Measurements from ENCODE around the gene TNS1.
"Not testable (repeated sequence)": the region's sequence is repeated elsewhere in the genome, so short reads cannot be mapped to it uniquely, and the experiment has no call there.

TNS1 gene

GRCh38 chr2:218030409-218031195 lies 27.8 kb upstream of the TNS1 start:
- no peak for DNase-seq (ENCODE audit: low read depth in 2 of 2, low spot score in 1 of 2)

DNA sequence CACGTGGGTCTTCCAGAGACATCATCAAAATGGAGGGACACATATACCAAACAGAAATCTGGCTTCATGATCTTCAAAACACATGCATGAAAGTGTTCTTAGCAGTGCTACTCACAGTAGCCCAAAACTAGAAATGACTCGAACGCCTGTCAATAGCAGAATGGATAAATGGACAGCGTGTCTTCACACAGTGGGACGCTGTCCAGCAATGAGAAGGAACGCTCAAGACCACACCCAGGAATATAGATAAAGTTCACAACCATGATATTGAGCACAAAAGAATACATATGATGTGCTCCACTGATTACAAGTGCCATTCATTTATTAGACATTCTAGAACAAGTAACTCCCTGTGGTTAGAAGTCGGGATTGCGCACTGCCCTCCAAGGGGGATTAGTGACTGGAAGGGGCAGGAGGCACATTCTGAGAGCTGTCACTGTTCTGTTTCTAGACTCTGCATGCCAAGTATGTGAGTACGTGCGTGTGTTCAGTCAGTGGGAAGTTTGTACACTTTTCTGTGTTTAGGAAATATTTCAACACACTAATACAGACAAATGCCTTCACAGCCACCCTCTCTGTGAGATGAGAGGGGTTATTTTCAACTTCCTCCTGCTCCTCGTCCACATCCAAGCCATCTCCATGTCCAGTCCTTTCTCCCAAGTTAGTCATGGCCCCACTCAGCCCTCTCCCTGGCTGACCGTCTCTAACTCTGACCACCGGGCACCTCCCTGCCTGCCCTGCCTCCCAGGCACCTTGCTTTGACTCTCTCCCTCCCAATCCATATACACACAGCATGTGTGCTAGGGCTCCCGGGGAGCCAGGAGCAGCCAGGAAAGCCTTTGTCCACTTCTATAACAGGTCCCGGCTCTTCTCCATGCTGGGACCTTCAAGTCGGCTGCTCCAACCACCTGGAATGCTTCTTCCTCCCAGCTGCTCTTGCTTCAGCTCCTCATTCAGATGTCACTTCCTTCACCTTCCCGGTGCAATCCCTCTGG lies 26.9 kb upstream of the TNS1 start:
- no peak for DNase-seq (ENCODE audit: low read depth in 2 of 2, low spot score in 1 of 2)

DNA sequence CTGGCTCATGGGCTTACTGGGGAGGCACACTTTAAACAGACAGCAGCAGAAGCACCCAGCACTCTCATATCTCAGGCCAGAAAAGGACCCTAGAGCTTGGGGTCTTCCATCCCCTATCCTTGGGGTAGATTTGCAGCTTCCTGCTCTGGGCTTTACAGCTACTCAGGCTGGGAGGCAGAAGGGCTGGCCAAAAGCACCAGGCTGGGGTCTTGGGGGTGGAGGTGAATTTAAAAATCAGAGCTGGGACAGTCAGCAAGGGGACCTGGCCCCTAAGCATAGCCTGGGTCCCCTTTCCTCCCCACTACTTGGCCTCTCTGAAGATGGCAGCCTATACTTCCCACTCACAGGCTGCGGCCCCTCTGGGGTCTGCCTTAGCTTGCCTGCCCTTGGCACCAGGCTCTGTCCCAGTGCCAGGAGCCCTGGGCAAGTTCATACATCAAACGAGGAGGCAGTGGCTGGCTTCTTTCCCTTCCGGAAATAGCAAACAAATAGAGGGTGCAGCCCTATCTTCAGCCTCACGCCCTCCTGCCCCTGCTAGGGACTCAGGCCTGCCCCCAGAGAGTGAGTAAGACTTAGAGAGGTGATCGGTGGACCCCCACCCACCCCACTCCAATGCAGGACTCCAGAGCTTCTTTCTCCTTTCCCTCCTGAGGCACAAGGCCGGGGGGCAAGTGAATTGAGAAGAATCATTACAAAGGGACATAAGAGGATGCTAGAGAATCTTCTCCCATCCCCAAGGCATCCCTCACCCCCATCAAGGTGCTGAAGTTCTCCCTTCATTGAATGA lies 26.0 kb upstream of the TNS1 start:
- no peak for DNase-seq (ENCODE audit: low read depth in 2 of 2, low spot score in 1 of 2)

- no peak for DNase-seq (ENCODE audit: low read depth in 2 of 2, low spot score in 1 of 2)
Observed at GRCh38 chr2:218028189-218028495, 25.3 kb upstream of the TNS1 start.

- DNase-seq (ENCODE audit: low read depth in 2 of 2, low spot score in 1 of 2) = no peak
Observed at GRCh38 chr2:218027426-218028188, 24.8 kb upstream of the TNS1 start.

DNA sequence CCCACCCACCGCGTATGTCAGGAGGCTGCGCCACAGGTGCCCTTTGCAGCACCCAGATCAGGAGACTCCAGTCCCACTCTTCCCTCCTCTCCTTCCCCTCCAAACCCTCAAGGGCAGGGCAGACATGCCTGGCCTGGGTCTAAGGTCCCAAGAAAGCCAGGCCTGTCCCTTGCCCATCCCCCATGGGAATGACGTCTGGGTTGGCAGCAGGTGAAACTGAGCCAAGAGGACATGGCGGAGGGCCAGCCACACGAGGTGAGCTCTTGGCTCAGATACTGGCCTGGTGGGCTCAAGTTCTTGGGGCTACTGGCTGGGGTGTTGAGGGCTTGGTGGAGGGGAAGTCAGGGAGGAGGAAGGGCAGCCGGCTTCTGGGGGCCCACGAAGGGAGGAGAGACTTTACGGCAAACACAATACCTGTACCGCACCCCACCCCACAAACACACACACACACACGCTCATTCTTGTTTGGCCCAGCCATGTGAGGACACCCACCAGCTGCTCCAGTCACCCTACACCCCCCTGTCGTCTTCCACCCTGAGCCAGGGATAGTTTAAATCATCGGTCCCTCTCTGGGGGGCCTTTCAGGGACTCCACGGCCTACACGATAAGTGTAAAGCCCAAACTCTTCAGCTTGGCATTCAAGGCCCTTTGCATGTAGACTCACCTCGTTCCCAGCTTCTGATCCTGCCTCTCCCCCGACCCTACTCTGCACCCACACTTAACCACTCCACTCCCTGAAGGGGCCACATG lies 24.1 kb upstream of the TNS1 start:
- DNase-seq (ENCODE audit: low read depth in 2 of 2, low spot score in 1 of 2) = no peak

DNA sequence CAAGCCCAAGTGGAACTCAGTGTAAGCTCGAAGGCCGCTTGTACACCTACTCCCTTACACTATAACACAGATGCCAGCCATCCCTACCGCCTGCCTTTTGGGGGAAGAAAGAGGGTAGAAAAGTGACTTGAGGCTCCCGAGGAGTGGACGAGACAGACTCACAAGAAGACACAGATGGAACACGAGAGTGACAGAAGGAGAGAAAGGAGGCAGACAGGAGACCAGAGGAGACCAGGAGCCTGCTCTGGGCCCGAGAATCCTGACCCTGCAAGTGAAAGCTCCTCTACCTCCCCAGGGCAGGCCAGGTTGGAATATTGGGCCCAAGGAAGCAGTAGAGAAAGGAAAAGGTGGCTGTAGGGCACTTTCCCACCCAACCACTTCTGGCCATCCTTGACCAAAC lies 23.4 kb upstream of the TNS1 start:
- DNase-seq (ENCODE audit: low read depth in 2 of 2, low spot score in 1 of 2) = no peak

GRCh38 chr2:218024871-218025270 lies 22.1 kb upstream of the TNS1 start:
- no peak for DNase-seq (ENCODE audit: low read depth in 2 of 2, low spot score in 1 of 2)

DNA sequence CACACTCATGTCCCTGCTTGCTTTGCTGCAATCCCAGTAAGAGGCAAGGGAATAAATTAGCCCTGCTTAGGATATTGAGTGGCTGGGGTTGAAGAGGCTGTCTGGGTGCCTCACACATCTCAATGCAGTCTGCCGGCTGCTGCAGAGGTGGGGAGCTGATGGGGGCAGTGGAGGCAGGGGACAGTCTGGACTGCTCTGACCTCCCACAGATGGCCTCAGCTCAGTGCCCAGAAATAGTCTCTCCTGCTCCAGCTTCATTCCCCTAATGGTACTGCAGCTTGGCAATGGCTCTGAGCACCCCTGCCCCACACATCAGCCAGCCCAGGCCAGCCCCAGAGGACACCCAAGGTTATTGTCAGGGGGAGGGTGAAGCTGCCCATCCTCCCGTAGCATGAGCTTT lies 21.5 kb upstream of the TNS1 start:
- DNase-seq (ENCODE audit: low read depth in 2 of 2, low spot score in 1 of 2) = no peak

DNA sequence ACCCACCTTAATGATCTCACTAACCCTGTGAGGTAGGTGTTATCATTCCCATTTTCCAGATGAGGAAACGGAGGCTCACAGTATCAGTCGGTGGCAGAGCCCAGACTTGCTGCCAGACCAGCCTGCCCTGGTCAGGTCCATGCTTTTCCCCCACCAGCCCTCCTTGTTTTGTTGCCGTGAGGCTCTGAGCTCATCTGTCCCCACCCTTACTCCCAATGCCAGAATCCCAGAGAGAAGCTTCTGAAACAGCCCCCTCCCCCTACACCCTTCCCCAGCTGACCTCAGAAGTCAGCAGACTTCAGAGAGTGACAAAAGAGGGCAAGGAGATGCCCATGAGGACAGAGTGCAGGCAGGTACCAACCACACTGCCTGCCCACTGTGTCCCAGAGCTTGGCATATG lies 20.8 kb upstream of the TNS1 start:
- no peak for DNase-seq (ENCODE audit: low read depth in 2 of 2, low spot score in 1 of 2)

GRCh38 chr2:218022851-218023530 lies 20.2 kb upstream of the TNS1 start:
- DNase-seq (ENCODE audit: low read depth in 2 of 2, low spot score in 1 of 2) = no peak

GRCh38 chr2:218022131-218022850 lies 19.5 kb upstream of the TNS1 start:
- no peak for DNase-seq (ENCODE audit: low read depth in 2 of 2, low spot score in 1 of 2)

GRCh38 chr2:218021536-218022071 lies 18.8 kb upstream of the TNS1 start:
- no peak for DNase-seq (ENCODE audit: low read depth in 2 of 2, low spot score in 1 of 2)

DNA sequence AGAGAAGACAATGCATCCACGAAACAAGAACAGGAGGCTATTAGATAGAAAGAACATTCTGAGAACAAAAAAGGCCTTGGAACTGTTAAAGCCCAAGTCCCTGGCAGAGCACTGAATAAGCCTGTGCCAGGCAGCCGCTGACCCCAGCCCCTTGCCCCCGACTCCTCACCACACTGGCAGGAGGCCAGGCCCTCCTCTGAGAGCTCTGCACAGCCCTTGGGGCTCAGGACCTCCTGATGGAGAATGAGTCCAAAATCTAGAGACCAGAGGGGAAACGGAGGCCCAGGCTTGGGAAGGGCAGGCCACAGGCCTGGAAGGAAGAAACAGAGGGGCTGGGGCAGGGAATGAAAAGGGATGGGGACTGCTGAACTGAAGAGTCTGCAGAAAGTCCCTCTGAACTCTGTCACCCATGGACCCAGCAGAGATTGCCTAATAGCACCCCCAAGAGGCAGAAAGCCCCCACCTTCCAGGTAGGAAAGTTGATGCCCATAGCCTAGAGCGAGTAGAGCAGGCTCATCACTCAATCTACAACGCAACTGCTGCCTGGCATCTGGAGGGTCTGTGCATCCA lies 18.3 kb upstream of the TNS1 start:
- DNase-seq (ENCODE audit: low read depth in 2 of 2, low spot score in 1 of 2) = no peak

DNA sequence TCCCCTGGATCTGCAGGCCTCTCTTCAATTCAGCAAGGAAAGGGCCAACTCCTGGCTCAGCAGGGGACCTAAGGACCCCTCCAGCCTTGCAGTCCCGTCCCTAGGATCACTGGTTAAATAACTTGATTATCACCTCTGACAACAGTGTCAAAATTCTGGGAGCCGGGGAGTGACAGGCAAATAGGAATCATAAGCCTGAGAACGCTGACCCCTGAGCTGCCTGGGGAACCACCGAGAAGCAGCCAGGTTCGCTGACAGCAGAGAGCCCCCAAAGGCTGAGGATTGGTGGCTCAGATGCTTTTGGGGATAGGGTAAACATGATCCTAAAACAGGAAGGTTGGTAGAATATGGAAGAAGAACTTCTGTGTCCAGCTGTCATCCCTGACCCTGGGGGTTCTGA lies 17.5 kb upstream of the TNS1 start:
- no peak for DNase-seq (ENCODE audit: low read depth in 2 of 2, low spot score in 1 of 2)

DNA sequence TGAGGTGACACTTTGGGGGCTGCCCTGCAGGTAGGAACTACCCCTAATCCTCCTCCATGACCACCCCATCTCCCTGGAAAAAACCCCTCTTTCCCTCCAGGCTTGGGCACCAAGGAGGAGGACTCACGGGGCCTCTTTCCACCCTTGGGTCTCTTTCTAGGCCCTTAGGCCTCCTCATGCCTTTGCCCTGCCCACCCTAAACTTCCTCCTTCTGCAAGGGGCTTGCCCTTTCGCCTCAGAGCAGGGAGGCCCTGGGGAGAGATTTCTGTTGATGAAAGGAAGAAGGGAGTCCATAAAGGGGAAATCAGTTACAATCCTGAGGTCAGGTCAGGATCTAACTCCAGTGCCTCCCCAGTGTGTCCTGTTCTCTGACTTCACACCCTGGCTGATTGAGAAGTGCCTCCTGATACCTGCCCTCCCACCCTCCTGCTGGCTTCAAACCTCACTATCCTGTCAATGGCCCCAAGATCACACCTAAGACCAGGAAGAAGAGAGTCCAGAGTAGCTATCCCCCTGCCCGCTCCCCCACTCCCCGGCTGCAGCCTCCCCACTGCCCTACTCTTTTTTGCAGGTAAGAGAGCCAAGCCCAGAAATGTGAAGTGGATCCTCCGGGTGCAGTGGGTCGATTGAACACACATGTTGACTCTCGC lies 16.7 kb upstream of the TNS1 start:
- no peak for DNase-seq (ENCODE audit: low read depth in 2 of 2, low spot score in 1 of 2)

GRCh38 chr2:218018842-218019125 lies 16.0 kb upstream of the TNS1 start:
- DNase-seq (ENCODE audit: low read depth in 2 of 2, low spot score in 1 of 2) = not testable (repeated sequence)
